Measurements from ENCODE around the gene CYP2E1.

DNA sequence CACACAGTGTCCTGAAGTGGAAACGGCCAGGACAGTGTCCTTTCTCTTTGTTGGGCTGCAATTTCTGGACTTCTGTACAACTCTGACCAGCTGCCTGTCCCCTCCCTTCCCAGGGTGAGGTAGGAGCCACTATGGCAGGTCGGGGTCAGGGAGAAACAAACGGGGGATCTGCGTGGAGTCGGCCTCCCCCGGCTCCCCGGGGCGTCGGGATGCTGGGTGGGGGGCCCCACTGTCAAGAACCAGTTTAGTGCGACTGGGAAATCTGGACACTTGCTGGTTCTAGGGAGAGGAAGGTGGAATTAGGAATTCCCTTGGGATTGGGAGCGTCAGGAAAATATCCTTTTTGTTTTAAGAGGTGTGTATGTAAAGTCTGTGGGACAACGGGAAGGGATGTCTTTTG, 37.7 kb downstream of the CYP2E1 start:
- TF ChIP-seq, protein P1, sequence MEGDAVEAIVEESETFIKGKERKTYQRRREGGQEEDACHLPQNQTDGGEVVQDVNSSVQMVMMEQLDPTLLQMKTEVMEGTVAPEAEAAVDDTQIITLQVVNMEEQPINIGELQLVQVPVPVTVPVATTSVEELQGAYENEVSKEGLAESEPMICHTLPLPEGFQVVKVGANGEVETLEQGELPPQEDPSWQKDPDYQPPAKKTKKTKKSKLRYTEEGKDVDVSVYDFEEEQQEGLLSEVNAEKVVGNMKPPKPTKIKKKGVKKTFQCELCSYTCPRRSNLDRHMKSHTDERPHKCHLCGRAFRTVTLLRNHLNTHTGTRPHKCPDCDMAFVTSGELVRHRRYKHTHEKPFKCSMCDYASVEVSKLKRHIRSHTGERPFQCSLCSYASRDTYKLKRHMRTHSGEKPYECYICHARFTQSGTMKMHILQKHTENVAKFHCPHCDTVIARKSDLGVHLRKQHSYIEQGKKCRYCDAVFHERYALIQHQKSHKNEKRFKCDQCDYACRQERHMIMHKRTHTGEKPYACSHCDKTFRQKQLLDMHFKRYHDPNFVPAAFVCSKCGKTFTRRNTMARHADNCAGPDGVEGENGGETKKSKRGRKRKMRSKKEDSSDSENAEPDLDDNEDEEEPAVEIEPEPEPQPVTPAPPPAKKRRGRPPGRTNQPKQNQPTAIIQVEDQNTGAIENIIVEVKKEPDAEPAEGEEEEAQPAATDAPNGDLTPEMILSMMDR (IDR thresholded peaks at IDR 0.05): no peak
- TF ChIP-seq MXI1 (IDR thresholded peaks at IDR 0.05; ENCODE audit: low read depth, low read length): no peak
- TF ChIP-seq, protein P2, sequence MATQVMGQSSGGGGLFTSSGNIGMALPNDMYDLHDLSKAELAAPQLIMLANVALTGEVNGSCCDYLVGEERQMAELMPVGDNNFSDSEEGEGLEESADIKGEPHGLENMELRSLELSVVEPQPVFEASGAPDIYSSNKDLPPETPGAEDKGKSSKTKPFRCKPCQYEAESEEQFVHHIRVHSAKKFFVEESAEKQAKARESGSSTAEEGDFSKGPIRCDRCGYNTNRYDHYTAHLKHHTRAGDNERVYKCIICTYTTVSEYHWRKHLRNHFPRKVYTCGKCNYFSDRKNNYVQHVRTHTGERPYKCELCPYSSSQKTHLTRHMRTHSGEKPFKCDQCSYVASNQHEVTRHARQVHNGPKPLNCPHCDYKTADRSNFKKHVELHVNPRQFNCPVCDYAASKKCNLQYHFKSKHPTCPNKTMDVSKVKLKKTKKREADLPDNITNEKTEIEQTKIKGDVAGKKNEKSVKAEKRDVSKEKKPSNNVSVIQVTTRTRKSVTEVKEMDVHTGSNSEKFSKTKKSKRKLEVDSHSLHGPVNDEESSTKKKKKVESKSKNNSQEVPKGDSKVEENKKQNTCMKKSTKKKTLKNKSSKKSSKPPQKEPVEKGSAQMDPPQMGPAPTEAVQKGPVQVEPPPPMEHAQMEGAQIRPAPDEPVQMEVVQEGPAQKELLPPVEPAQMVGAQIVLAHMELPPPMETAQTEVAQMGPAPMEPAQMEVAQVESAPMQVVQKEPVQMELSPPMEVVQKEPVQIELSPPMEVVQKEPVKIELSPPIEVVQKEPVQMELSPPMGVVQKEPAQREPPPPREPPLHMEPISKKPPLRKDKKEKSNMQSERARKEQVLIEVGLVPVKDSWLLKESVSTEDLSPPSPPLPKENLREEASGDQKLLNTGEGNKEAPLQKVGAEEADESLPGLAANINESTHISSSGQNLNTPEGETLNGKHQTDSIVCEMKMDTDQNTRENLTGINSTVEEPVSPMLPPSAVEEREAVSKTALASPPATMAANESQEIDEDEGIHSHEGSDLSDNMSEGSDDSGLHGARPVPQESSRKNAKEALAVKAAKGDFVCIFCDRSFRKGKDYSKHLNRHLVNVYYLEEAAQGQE (IDR thresholded peaks at IDR 0.05; ENCODE audit: low read depth, low read length): no peak
- no peak for TF ChIP-seq YY1 (IDR thresholded peaks at IDR 0.05; ENCODE audit: low read depth)
- no peak for TF ChIP-seq SIN3A (IDR thresholded peaks at IDR 0.05; ENCODE audit: borderline replicate concordance, low read depth, low read length)
- no peak for TF ChIP-seq TCF12 (IDR thresholded peaks at IDR 0.05)
